H9 (cell line): ENCODE data around the gene PRKD3. TPM values are rescaled to one million over a fixed set of nuclear protein-coding genes. Genes with fewer than 3 reads are reported as not detected.

Source experiments
- DNase-seq: peaks from one replicate; pipeline ENCODE4 v3.0.0-alpha.2; 2017
- H2AFZ ChIP-seq: one replicate; pipeline ENCODE4 v1.6.1; 2013; ENCODE audit warnings: mild to moderate bottlenecking, low read length, control low read depth, moderate library complexity
- H2AK5ac ChIP-seq: 2 replicates; pipeline ENCODE4 v1.6.1; 2013; ENCODE audit warnings: low read length, control low read depth, mixed read lengths; ENCODE audit not compliant: insufficient read length
- H2BK120ac ChIP-seq: one replicate; pipeline ENCODE4 v1.6.1; 2013; ENCODE audit warnings: low read depth, mild to moderate bottlenecking, low read length, control low read depth, inconsistent platforms; ENCODE audit not compliant: poor library complexity, severe bottlenecking
- H2BK12ac ChIP-seq: 2 replicates; pipeline ENCODE4 v1.6.1; 2013; ENCODE audit warnings: low read length, control low read depth, mixed read lengths, low read depth; ENCODE audit not compliant: insufficient read length
- H2BK15ac ChIP-seq: 2 replicates; pipeline ENCODE4 v1.6.1; 2013; ENCODE audit warnings: low read depth, low read length, control low read depth
- H2BK20ac ChIP-seq: one replicate; pipeline ENCODE4 v1.6.1; 2013; ENCODE audit warnings: low read depth, mild to moderate bottlenecking, low read length, control low read depth, inconsistent platforms; ENCODE audit not compliant: poor library complexity, severe bottlenecking
- H2BK5ac ChIP-seq: 2 replicates; pipeline ENCODE4 v1.6.1; 2013; ENCODE audit warnings: low read length, control low read depth, mixed read lengths; ENCODE audit not compliant: insufficient read length
- H3K14ac ChIP-seq: 2 replicates; pipeline ENCODE4 v1.6.1; 2013; ENCODE audit warnings: low read length, control low read depth; ENCODE audit not compliant: insufficient read depth
- H3K18ac ChIP-seq: 2 replicates; pipeline ENCODE4 v1.6.1; 2013; ENCODE audit warnings: low read depth, mild to moderate bottlenecking, mixed read lengths, low read length, control low read depth; ENCODE audit not compliant: insufficient read length
- H3K23ac ChIP-seq: 2 replicates; pipeline ENCODE4 v1.6.1; 2013; ENCODE audit warnings: low read length, control low read depth, mixed read lengths, low read depth; ENCODE audit not compliant: insufficient read length
- H3K23me2 ChIP-seq: 2 replicates; pipeline ENCODE4 v1.6.1; 2013; ENCODE audit warnings: low read depth, mild to moderate bottlenecking, mixed read lengths, low read length, control low read depth; ENCODE audit not compliant: insufficient read length, poor library complexity, severe bottlenecking
- H3K27ac ChIP-seq: 2 replicates; pipeline ENCODE4 v1.5.1; 2013; ENCODE audit warnings: low read length, control low read depth, mixed read lengths, low read depth; ENCODE audit not compliant: insufficient read length
- H3K27me3 ChIP-seq: 2 replicates; pipeline ENCODE4 v1.6.1; 2013; ENCODE audit warnings: low read length, control low read depth, inconsistent platforms; ENCODE audit not compliant: insufficient read depth
- H3K4ac ChIP-seq: 2 replicates; pipeline ENCODE4 v1.6.1; 2013; ENCODE audit warnings: low read depth, mild to moderate bottlenecking, control low read depth, inconsistent platforms, low read length, moderate library complexity
- H3K4me1 ChIP-seq: 2 replicates; pipeline ENCODE4 v1.6.1; 2013; ENCODE audit warnings: low read length, control low read depth, inconsistent platforms; ENCODE audit not compliant: insufficient read depth
- H3K4me2 ChIP-seq: 2 replicates; pipeline ENCODE4 v1.6.1; 2013; ENCODE audit warnings: low read length, control low read depth, mixed read lengths; ENCODE audit not compliant: insufficient read length, insufficient read depth
- H3K56ac ChIP-seq: 2 replicates; pipeline ENCODE4 v1.6.1; 2013; ENCODE audit warnings: low read depth, mild to moderate bottlenecking, mixed read lengths, low read length, control low read depth; ENCODE audit not compliant: insufficient read length
- H3K79me1 ChIP-seq: 2 replicates; pipeline ENCODE4 v1.6.1; 2013; ENCODE audit warnings: low read depth, mild to moderate bottlenecking, moderate library complexity, low read length, control low read depth, inconsistent platforms; ENCODE audit not compliant: insufficient read depth, poor library complexity, severe bottlenecking
- H3K79me2 ChIP-seq: 2 replicates; pipeline ENCODE4 v1.6.1; 2013; ENCODE audit warnings: low read length, control low read depth, inconsistent platforms; ENCODE audit not compliant: insufficient read depth
- H3K9ac ChIP-seq: 2 replicates; pipeline ENCODE4 v1.6.1; 2013; ENCODE audit warnings: low read length, control low read depth, mixed read lengths; ENCODE audit not compliant: insufficient read length; ENCODE audit errors: extremely low read depth
- H3K9me3 ChIP-seq: one replicate; pipeline ENCODE4 v1.6.1; 2013; ENCODE audit warnings: low read depth, low read length, inconsistent platforms; ENCODE audit not compliant: control insufficient read depth
- H3T11ph ChIP-seq: one replicate; pipeline ENCODE4 v1.6.1; 2013; ENCODE audit warnings: mild to moderate bottlenecking, low read length, control low read depth, inconsistent platforms
- H4K20me1 ChIP-seq: one replicate; pipeline ENCODE4 v1.6.1; 2013; ENCODE audit not compliant: control insufficient read depth, insufficient read length, insufficient read depth
- H4K5ac ChIP-seq: 2 replicates; pipeline ENCODE4 v1.6.1; 2013; ENCODE audit warnings: low read depth, mild to moderate bottlenecking, mixed read lengths, low read length, control low read depth; ENCODE audit not compliant: insufficient read length
- H4K8ac ChIP-seq: replicated peaks from 2 replicates; pipeline ENCODE4 v1.6.1; 2013; ENCODE audit warnings: low read length, control low read depth, mixed read lengths, low read depth; ENCODE audit not compliant: insufficient read length
- H4K91ac ChIP-seq: 2 replicates; pipeline ENCODE4 v1.6.1; 2013; ENCODE audit warnings: low read depth, mild to moderate bottlenecking, moderate library complexity, mixed read lengths, low read length, control low read depth; ENCODE audit not compliant: insufficient read length
- H3K27ac Mint-ChIP-seq, 3 experiments: 2 replicates in 2 of 3; 3 replicates in 1 of 3; pipeline ENCODE4 v1.8.0; 2020 to 2021; ENCODE audit warnings: mixed read lengths in 3 of 3, mild to moderate bottlenecking in 1 of 3, moderate library complexity in 1 of 3
- H3K27me3 Mint-ChIP-seq: 2 replicates; pipeline ENCODE4 v1.8.0; 2021; ENCODE audit warnings: low read depth, mild to moderate bottlenecking, moderate library complexity, mixed read lengths
- H3K36me3 Mint-ChIP-seq, 3 experiments: 2 replicates in 2 of 3; 3 replicates in 1 of 3; pipeline ENCODE4 v1.8.0; 2020 to 2021; ENCODE audit warnings: low read depth in 3 of 3, mixed read lengths in 3 of 3; ENCODE audit not compliant: insufficient read depth in 1 of 3
- H3K4me1 Mint-ChIP-seq, 2 experiments: 2 replicates each; pipeline ENCODE4 v1.8.0; 2020; ENCODE audit warnings: mixed read lengths in 2 of 2
- H3K4me3 Mint-ChIP-seq, 2 experiments: 2 replicates in 1 of 2; 3 replicates in 1 of 2; pipeline ENCODE4 v1.8.0; 2020 to 2021; ENCODE audit warnings: mild to moderate bottlenecking in 2 of 2, mixed read lengths in 2 of 2, moderate library complexity in 1 of 2
- H3K9me3 Mint-ChIP-seq, 2 experiments: 2 replicates in 1 of 2; 3 replicates in 1 of 2; pipeline ENCODE4 v1.8.0; 2020; ENCODE audit warnings: mild to moderate bottlenecking in 2 of 2, mixed read lengths in 2 of 2, moderate library complexity in 1 of 2
- CTCF ChIP-seq: fragments of 200-600 bp; sonication (generic); conservative IDR thresholded peaks from 3 replicates; pipeline ENCODE4 v1.8.0; 2021; ENCODE audit warnings: antibody characterized with exemption, mild to moderate bottlenecking
- WGBS: extraction: QIAGEN DNeasy Blood & Tissue Kit; methylation state at CpG from one replicate; pipeline ENCODE4 v1.1.7; 2013; ENCODE audit warnings: missing lambda C conversion rate, low lambda C conversion rate, mixed read lengths; ENCODE audit not compliant: insufficient read length; ENCODE audit errors: extremely low coverage; 5-methylcytosine and 5-hydroxymethylcytosine counted together
- total RNA-seq: library from RNA; stranded (reverse); gene quantifications from 2 replicates; pipeline ENCODE4 v1.2.1, GENCODE V29; 2021

Gene PRKD3
- total RNA-seq, 1 experiment from 2014 or later: 63.3 TPM

- H3K23ac ChIP-seq: no peak overlapping the region
- no peak overlapping the region for H3K4me2 ChIP-seq
- Mint-ChIP-seq H3K4me1 (no peaks in the 10 kb centered on the region), H3K27ac (no peak overlapping the region), H3K36me3 (peaks cover 14 to 53% (median 51%) of the 10 kb centered on the region in 3 experiments; a peak in 6 of 7 replicates), H3K4me3 (no peak overlapping the region), H3K27me3 (no peaks in the 10 kb centered on the region), H3K9me3 (no peaks in the 10 kb centered on the region)
- WGBS: no CpG with 5 or more reads among the region's 2 CpGs
- no peak overlapping the region for H3K14ac ChIP-seq
- H3K18ac ChIP-seq: no peak overlapping the region
- H2AK5ac ChIP-seq: no peak overlapping the region
- H3K56ac ChIP-seq: no peak overlapping the region
- no peak overlapping the region for H2BK12ac ChIP-seq
- H4K8ac ChIP-seq: no peak overlapping the region
- no peak overlapping the region for H3K9ac ChIP-seq
- H4K91ac ChIP-seq: no peak overlapping the region
- no peak overlapping the region for H3T11ph ChIP-seq
- H2BK120ac ChIP-seq: no peak overlapping the region
- H3K4me1 ChIP-seq: no peaks in the 10 kb centered on the region
- H3K9me3 ChIP-seq: no peaks in the 10 kb centered on the region
- H3K79me1 ChIP-seq: no peaks in the 10 kb centered on the region
- no peaks in the 10 kb centered on the region for H3K79me2 ChIP-seq
- H2AFZ ChIP-seq: no peak overlapping the region
- no peak overlapping the region for H3K27ac ChIP-seq
- H3K27me3 ChIP-seq: no peaks in the 10 kb centered on the region
- H3K23me2 ChIP-seq: no peaks in the 10 kb centered on the region
- no peak overlapping the region for H4K5ac ChIP-seq
- H4K20me1 ChIP-seq: no peaks in the 10 kb centered on the region
- no peak for TF ChIP-seq CTCF
- H2BK5ac ChIP-seq: no peak overlapping the region
- H3K4ac ChIP-seq: no peak overlapping the region
- no peak overlapping the region for H2BK20ac ChIP-seq
- DNase-seq: no peak
- H2BK15ac ChIP-seq: no peak overlapping the region
These were observed 41.9 kb downstream of the PRKD3 start for GRCh38 chr2:37282746-37283145.
